ENCODE measurements around the gene LONP2. TPM values are rescaled to one million over a fixed set of nuclear protein-coding genes. Genes with fewer than 3 reads are reported as not detected.
A peak's percentile ranks its signal among the peaks of the same experiment; 100 is the strongest.

LONP2 gene
- total and polyA plus RNA-seq, 2 of the 13 experiments (the other 11 are each of a cell fraction or from before 2014, with no cell fraction given): 39.2 to 63.3 TPM

- no peak for TF ChIP-seq SRSF4 (IDR thresholded peaks at IDR 0.05; ENCODE audit: low read depth, low read length, poor library complexity, severe bottlenecking)
- no peak for TF ChIP-seq ZNF343 (CRISPR knock-in tag; IDR thresholded peaks at IDR 0.05)
- TF ChIP-seq KLF6 (CRISPR knock-in tag; IDR thresholded peaks at IDR 0.05): no peak
- no peak for TF ChIP-seq KAT2B (IDR thresholded peaks at IDR 0.05; ENCODE audit: borderline replicate concordance, low read depth, low read length)
- TF ChIP-seq ZNF615 (CRISPR knock-in tag; IDR thresholded peaks at IDR 0.05; ENCODE audit: borderline replicate concordance): no peak
- no peak for TF ChIP-seq MIER3 (CRISPR knock-in tag; IDR thresholded peaks at IDR 0.05; ENCODE audit: borderline replicate concordance)
- TF ChIP-seq ZNF660 (CRISPR knock-in tag; IDR thresholded peaks at IDR 0.05; ENCODE audit: borderline replicate concordance, low read depth): no peak
- no peak for TF ChIP-seq U2AF1 (optimal IDR thresholded peaks at IDR 0.05; ENCODE audit: low read depth, low read length)
- 0 out of 2 replicates have a peak, but pooled peaks have one; percentile 6 for TF ChIP-seq ZNF224 (CRISPR knock-in tag; IDR thresholded peaks at IDR 0.05)
- TF ChIP-seq TBX3 (IDR thresholded peaks at IDR 0.05; ENCODE audit: borderline replicate concordance): no peak
- TF ChIP-seq TEF (CRISPR knock-in tag; IDR thresholded peaks at IDR 0.05): no peak
- no peak for TF ChIP-seq SETDB1 (CRISPR knock-in tag; IDR thresholded peaks at IDR 0.05; ENCODE audit: borderline replicate concordance)
- peak; percentile 60; the same call in 1 of the 2 replicates for TF ChIP-seq FOXA3 (CRISPR knock-in tag; IDR thresholded peaks at IDR 0.05)
- no peak for TF ChIP-seq ZNF75D (CRISPR knock-in tag; IDR thresholded peaks at IDR 0.05; ENCODE audit: borderline replicate concordance)
- no peak for TF ChIP-seq GPN1 (CRISPR knock-in tag; IDR thresholded peaks at IDR 0.05; ENCODE audit: borderline replicate concordance)
- TF ChIP-seq ZNF235 (CRISPR knock-in tag; IDR thresholded peaks at IDR 0.05; ENCODE audit: borderline replicate concordance): peak; percentile 62; the same call in 1 of the 2 replicates
- no peak for TF ChIP-seq THAP8 (CRISPR knock-in tag; IDR thresholded peaks at IDR 0.05; ENCODE audit: borderline replicate concordance)
- no peak for TF ChIP-seq CEBPZ (IDR thresholded peaks at IDR 0.05; ENCODE audit: low read length)
- no peak for TF ChIP-seq CBFB (CRISPR knock-in tag; IDR thresholded peaks at IDR 0.05)
- TF ChIP-seq E2F5 (CRISPR knock-in tag; conservative IDR thresholded peaks at IDR 0.05): no peak
- TF ChIP-seq ZNF496 (CRISPR knock-in tag; IDR thresholded peaks at IDR 0.05; ENCODE audit: insufficient replicate concordance): no peak
- no peak for TF ChIP-seq SKIL (CRISPR knock-in tag; IDR thresholded peaks at IDR 0.05; ENCODE audit: borderline replicate concordance)
- no peak for TF ChIP-seq NPAS2 (CRISPR knock-in tag; IDR thresholded peaks at IDR 0.05; ENCODE audit: borderline replicate concordance)
These were observed 121.0 kb downstream of the LONP2 start (continued) for GRCh38 chr16:48365025-48365600.
